K562 (cell line): Measurements from ENCODE around the gene ZNF581. TPM values are rescaled to one million over a fixed set of nuclear protein-coding genes. Genes with fewer than 3 reads are reported as not detected.

ENCODE experiments used
- ASH1L ChIP-seq: fragments of 450-650 bp; IDR thresholded peaks from 2 replicates; pipeline ENCODE4 v1.6.1; 2018; ENCODE audit warnings: borderline replicate concordance, mild to moderate bottlenecking, low read depth; ENCODE audit not compliant: partially characterized antibody
- COPS2 ChIP-seq: fragments of 450-650 bp; conservative IDR thresholded peaks from 2 replicates; pipeline ENCODE4 v1.6.1; 2016; ENCODE audit warnings: mild to moderate bottlenecking, moderate library complexity
- HMGN3 ChIP-seq: IDR thresholded peaks from 2 replicates; pipeline ENCODE4 v1.6.1; 2011; ENCODE audit warnings: borderline replicate concordance, low read depth, mild to moderate bottlenecking, mixed read lengths, low read length; ENCODE audit not compliant: insufficient read length; ENCODE audit errors: extremely low read depth
- LEF1 ChIP-seq: fragments of 450-650 bp; IDR thresholded peaks from 2 replicates; pipeline ENCODE4 v1.6.1; 2016; ENCODE audit warnings: mild to moderate bottlenecking
- MYBL2 ChIP-seq, 2 experiments: fragments of 450-650 bp in 1 of 2; sonication (generic) in 1 of 2; formaldehyde crosslinking in 1 of 2; IDR thresholded peaks; 2 replicates each; pipeline versions ENCODE4 v1.6.1 to v1.8.1; 2017 to 2022; ENCODE audit warnings: borderline replicate concordance in 1 of 2, inconsistent platforms in 1 of 2, low read depth in 1 of 2, mild to moderate bottlenecking in 1 of 2, missing genetic modification reagents in 1 of 2, moderate library complexity in 1 of 2
- NFXL1 ChIP-seq: fragments of 450-650 bp; formaldehyde crosslinking; IDR thresholded peaks from 2 replicates; pipeline ENCODE4 v1.4.0; 2021; ENCODE audit warnings: mild to moderate bottlenecking
- NFYB ChIP-seq: IDR thresholded peaks from 2 replicates; pipeline ENCODE4 v1.6.1; 2011; ENCODE audit warnings: mild to moderate bottlenecking, moderate library complexity; ENCODE audit not compliant: insufficient read length; ENCODE audit errors: extremely low read depth
- NONO ChIP-seq, 2 experiments: fragments of 200-400 bp in 1 of 2; fragments of 450-650 bp in 1 of 2; formaldehyde crosslinking in 1 of 2; IDR thresholded peaks; 2 replicates each; pipeline ENCODE4 v1.6.1; 2017; ENCODE audit warnings: low read depth in 2 of 2, mild to moderate bottlenecking in 2 of 2, moderate library complexity in 2 of 2, low read length in 1 of 2
- POLR2B ChIP-seq: fragments of 450-650 bp; IDR thresholded peaks from 2 replicates; pipeline ENCODE4 v1.6.1; 2018; ENCODE audit warnings: low read depth; ENCODE audit not compliant: partially characterized antibody
- SAP30 ChIP-seq: fragments of 200-600 bp; sonication (generic); IDR thresholded peaks from 2 replicates; pipeline ENCODE4 v1.6.1; 2012; ENCODE audit warnings: borderline replicate concordance, low read depth, mild to moderate bottlenecking, moderate library complexity, low read length, control low read depth, inconsistent platforms; ENCODE audit not compliant: insufficient read depth, poor library complexity, severe bottlenecking
- TAL1 ChIP-seq: fragments of 450-650 bp; IDR thresholded peaks from 2 replicates; pipeline ENCODE4 v1.6.1; 2016; ENCODE audit warnings: mild to moderate bottlenecking
- TFAM ChIP-seq: fragments of 250-450 bp; sonication (Bioruptor Pico); conservative IDR thresholded peaks from 2 replicates; pipeline ENCODE4 v1.5.0; 2021; ENCODE audit warnings: mild to moderate bottlenecking, moderate library complexity
- ZBTB17 ChIP-seq: fragments of 450-650 bp; formaldehyde crosslinking; IDR thresholded peaks from 2 replicates; pipeline ENCODE4 v1.4.0; 2020; ENCODE audit warnings: mild to moderate bottlenecking
- ZSCAN32 ChIP-seq: fragments of 450-650 bp; formaldehyde crosslinking; IDR thresholded peaks from 2 replicates; pipeline ENCODE4 v1.4.0; 2020; ENCODE audit warnings: mild to moderate bottlenecking, moderate library complexity
- polyA plus RNA-seq, 8 experiments: library from polyadenylated mRNA; depleted of rRNA in 4 of 8; stranded (reverse) in 5 of 8; unstranded in 3 of 8; fragments of >200 nt; fragmentation: Nextera tagmentation in 2 of 8; fragmentation: Illumina TruSeq in 1 of 8; extraction: Ambion mirVana in 2 of 8; extraction: Trizol in 1 of 8; gene quantifications; 2 replicates each; pipeline versions ENCODE4 v1.2.1 to v1.2.3, GENCODE V29; 2011 to 2014; ENCODE audit warnings: inconsistent platforms in 1 of 8, missing spikeins in 1 of 8
- total RNA-seq, 7 experiments: library from RNA; depleted of rRNA in 6 of 7; stranded (reverse); fragments of >200 nt in 6 of 7; fragmentation: Illumina TruSeq in 2 of 7; extraction: Trizol in 2 of 7; gene quantifications; 2 replicates each; pipeline versions ENCODE4 v1.2.1 to v1.2.3, GENCODE V29; 2011 to 2021; ENCODE audit warnings: low replicate concordance in 1 of 7
- TF ChIP-seq, protein P1 (sequence below): fragments of 450-650 bp; formaldehyde crosslinking; IDR thresholded peaks from 2 replicates; pipeline ENCODE4 v1.4.0; 2020; ENCODE audit warnings: mild to moderate bottlenecking, mixed read lengths
- TF ChIP-seq, protein P2 (sequence below): fragments of 250-450 bp; sonication (Bioruptor Pico); IDR thresholded peaks from 2 replicates; pipeline ENCODE4 v1.8.0; 2022; ENCODE audit warnings: inconsistent platforms, mild to moderate bottlenecking, moderate library complexity, borderline replicate concordance
- TF ChIP-seq, protein P3 (sequence below): fragments of 250-450 bp; sonication (Bioruptor Pico); IDR thresholded peaks from 2 replicates; pipeline ENCODE4 v1.4.0; 2020; ENCODE audit warnings: mild to moderate bottlenecking
- TF ChIP-seq, protein P4 (sequence below): fragments of 250-450 bp; sonication (Bioruptor Pico); IDR thresholded peaks from 2 replicates; pipeline ENCODE4 v1.9.0; 2021; ENCODE audit warnings: mild to moderate bottlenecking

ZNF581 gene
- total and polyA plus RNA-seq, 9 of the 15 experiments (the other 6 are each of a cell fraction or from before 2014, with no cell fraction given): 2.4 to 39.4 (median 15.4) TPM

DNA sequence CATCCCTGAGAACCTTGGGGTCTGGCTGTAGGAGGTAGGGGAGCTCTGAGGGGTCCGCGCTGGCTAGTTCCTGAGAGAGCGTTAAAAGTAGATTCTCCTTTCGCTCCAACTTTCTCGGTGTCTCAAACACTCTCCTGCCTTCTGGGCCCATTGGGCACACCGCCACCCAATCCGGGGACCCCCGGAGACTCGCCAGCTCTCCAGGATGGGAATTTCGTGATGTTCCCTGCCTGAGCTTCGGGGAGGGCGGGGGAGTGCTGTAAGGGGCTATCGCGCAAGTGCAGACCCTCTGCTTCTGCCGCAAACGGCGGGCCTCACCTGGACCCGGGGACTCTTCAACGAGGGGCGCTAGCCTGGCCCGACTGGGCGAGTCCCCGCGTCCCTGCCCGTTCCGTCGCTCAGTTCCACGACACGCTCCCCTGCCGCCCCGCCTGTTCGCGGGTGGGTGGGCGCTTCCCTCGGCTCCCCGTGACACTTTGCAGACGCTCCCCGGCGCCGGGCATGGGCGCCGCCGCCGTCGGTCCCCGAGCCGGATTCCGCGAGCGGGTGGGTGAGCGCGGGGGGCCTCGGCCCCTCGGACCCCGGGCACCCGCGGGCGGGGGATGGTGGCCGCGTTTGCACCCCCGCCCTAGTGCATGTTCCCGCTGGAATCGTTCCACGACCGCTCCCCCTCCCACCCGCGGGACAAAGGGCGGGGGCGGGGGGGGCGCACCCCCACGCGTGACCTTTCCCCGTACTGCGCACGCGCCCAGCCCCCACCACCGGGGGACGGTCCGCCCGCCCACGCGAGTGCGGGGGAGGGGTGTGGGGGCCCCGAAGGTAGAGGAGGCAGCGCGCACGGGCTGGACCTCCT, 4.5 kb downstream of the ZNF581 start, which contains the start of gene CCDC106 (continued):
- TF ChIP-seq, protein P1, sequence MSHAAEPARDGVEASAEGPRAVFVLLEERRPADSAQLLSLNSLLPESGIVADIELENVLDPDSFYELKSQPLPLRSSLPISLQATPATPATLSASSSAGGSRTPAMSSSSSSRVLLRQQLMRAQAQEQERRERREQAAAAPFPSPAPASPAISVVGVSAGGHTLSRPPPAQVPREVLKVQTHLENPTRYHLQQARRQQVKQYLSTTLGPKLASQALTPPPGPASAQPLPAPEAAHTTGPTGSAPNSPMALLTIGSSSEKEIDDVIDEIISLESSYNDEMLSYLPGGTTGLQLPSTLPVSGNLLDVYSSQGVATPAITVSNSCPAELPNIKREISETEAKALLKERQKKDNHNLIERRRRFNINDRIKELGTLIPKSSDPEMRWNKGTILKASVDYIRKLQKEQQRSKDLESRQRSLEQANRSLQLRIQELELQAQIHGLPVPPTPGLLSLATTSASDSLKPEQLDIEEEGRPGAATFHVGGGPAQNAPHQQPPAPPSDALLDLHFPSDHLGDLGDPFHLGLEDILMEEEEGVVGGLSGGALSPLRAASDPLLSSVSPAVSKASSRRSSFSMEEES (CRISPR knock-in tag): no peak
- TF ChIP-seq MYBL2 (IDR thresholded peaks at IDR 0.05; ENCODE audit: low read depth) (no peak), MYBL2 (CRISPR knock-in tag; IDR thresholded peaks at IDR 0.05; ENCODE audit: borderline replicate concordance) (no peak), NFYB (no peak), HMGN3 (peak; percentile 53), SAP30 (peak; percentile 21), TFAM (CRISPR knock-in tag) (no peak), ZSCAN32 (CRISPR knock-in tag) (no peak), LEF1 (0 out of 2 replicates have a peak, but pooled peaks have one; percentile 38), ZBTB17 (no peak), COPS2 (no peak), POLR2B (no peak), NFXL1 (CRISPR knock-in tag) (no peak), TAL1 (no peak), ASH1L (no peak), NONO (IDR thresholded peaks at IDR 0.05; ENCODE audit: low read depth in 2 of 2, low read length in 1 of 2) (peak in 1 of 2 experiments; percentile 78; a peak in 2 of 4 replicates)
- TF ChIP-seq, protein P2, sequence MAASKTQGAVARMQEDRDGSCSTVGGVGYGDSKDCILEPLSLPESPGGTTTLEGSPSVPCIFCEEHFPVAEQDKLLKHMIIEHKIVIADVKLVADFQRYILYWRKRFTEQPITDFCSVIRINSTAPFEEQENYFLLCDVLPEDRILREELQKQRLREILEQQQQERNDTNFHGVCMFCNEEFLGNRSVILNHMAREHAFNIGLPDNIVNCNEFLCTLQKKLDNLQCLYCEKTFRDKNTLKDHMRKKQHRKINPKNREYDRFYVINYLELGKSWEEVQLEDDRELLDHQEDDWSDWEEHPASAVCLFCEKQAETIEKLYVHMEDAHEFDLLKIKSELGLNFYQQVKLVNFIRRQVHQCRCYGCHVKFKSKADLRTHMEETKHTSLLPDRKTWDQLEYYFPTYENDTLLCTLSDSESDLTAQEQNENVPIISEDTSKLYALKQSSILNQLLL (CRISPR knock-in tag): no peak
- TF ChIP-seq, protein P3, sequence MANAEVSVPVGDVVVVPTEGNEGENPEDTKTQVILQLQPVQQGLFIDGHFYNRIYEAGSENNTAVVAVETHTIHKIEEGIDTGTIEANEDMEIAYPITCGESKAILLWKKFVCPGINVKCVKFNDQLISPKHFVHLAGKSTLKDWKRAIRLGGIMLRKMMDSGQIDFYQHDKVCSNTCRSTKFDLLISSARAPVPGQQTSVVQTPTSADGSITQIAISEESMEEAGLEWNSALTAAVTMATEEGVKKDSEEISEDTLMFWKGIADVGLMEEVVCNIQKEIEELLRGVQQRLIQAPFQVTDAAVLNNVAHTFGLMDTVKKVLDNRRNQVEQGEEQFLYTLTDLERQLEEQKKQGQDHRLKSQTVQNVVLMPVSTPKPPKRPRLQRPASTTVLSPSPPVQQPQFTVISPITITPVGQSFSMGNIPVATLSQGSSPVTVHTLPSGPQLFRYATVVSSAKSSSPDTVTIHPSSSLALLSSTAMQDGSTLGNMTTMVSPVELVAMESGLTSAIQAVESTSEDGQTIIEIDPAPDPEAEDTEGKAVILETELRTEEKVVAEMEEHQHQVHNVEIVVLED: no peak
- TF ChIP-seq, protein P4, sequence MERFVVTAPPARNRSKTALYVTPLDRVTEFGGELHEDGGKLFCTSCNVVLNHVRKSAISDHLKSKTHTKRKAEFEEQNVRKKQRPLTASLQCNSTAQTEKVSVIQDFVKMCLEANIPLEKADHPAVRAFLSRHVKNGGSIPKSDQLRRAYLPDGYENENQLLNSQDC (CRISPR knock-in tag): no peak
